HUES48 (cell line): ENCODE data around the gene PRXL2B.
"Not testable (repeated sequence)": the region's sequence is repeated elsewhere in the genome, so short reads cannot be mapped to it uniquely, and the experiment has no call there.

Experiments used
- H3K27ac ChIP-seq: one replicate; pipeline ENCODE4 v1.7.0; 2013; ENCODE audit warnings: low read depth, low read length, inconsistent platforms
- H3K27me3 ChIP-seq: 2 replicates; pipeline ENCODE4 v1.6.1; 2013; ENCODE audit warnings: mild to moderate bottlenecking, low read length; ENCODE audit not compliant: control insufficient read depth, insufficient read depth
- H3K36me3 ChIP-seq: 2 replicates; pipeline ENCODE4 v1.6.1; 2013; ENCODE audit warnings: low read length; ENCODE audit not compliant: control insufficient read depth, insufficient read depth
- H3K4me1 ChIP-seq: 2 replicates; pipeline ENCODE4 v1.6.1; 2013; ENCODE audit warnings: mild to moderate bottlenecking, low read length; ENCODE audit not compliant: control insufficient read depth, insufficient read depth
- H3K4me3 ChIP-seq: 2 replicates; pipeline ENCODE4 v1.5.1; 2013; ENCODE audit warnings: mild to moderate bottlenecking, low read depth, low read length
- H3K9ac ChIP-seq: 2 replicates; pipeline ENCODE4 v1.6.1; 2013; ENCODE audit warnings: mild to moderate bottlenecking, low read depth, low read length, moderate library complexity
- H3K9me3 ChIP-seq: 2 replicates; pipeline ENCODE4 v1.6.1; 2013; ENCODE audit warnings: low read length; ENCODE audit not compliant: control insufficient read depth, insufficient read depth

PRXL2B gene

DNA sequence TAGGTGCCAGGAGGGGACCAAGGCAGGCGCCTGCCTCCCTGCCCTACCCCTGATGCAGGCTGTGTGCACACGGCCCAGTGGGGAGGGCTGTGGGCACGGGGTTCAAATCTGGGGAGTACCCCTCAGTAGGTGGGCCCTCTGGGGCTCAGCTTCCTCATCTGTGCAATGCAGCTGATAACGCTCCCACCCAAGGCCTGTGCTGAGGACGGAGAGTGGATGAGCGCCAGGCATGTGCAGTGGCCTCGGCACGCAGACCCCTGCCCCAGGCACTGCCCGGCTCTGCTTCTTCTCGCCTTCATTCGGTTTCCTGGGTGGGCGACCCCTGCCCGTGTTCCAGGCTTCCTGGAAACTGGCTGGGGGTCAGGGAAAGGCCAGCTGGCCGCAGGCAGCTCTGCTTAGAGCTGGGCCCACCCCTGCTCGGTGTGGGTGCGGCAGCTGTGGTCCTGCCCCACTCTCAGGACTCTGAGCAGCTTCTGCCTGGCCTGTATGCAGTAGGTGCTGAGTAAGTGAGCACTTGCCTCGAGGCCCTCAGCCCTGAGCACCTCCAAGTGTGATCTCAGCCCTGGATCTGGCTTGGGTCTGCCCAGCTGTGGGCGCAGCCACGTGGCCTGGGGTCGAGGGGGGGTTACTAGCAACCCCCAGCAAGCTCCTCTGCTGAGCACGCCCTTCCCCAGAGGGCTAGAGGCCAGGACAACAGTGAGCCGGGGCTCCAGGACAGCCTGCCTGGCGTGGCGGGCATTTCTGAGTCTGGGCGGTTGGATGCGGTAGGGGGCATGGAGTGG is 42.3 kb upstream of the PRXL2B start:
- Histone ChIP-seq H3K36me3 (no peaks in the 10 kb centered on the region), H3K9ac (no peak overlapping the region), H3K4me1 (peaks cover 31% of the 10 kb centered on the region), H3K4me3 (no peak overlapping the region), H3K27ac (no peak overlapping the region), H3K27me3 (peaks cover 25% of the 10 kb centered on the region), H3K9me3 (no peaks in the 10 kb centered on the region)

DNA sequence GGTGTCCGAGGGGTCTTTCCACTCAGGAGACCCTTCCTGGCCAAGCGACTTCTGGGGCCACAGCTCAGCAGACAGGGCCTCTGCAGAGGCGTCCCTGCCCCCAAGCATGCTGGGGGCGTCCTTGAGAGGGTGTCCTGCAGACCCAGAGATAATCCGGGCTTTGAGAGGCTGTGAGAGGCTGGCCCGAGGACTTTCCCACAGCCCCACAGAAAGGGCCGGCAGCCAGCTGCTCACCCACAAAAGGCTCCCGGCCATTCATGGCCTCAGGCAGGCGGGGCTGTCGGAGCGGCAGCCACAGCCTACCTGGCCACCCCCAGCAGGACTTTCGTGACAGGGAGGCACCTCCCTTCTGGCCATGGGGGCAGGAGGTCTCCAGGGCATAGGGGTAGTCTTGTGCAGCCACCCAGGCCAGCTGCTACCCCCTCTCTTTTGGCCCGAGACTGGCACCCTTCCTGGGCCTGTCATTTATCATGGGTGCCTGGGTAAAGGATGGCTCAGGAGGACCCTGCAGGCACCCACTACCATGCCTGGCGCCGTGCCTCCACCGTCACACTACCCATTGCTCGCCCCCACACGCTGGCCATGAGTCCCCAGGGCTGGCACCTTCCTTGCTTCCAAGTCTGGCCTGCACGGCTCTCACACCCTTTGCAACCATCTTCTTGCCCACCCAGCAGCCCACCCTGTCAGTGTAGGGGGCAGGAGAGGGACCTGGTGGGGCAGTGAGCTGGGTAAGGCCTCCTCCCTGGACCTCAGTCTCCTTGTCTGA is 41.5 kb upstream of the PRXL2B start:
- Histone ChIP-seq H3K4me3 (no peak overlapping the region), H3K9ac (no peak overlapping the region), H3K27ac (no peak overlapping the region), H3K27me3 (peaks cover 25% of the 10 kb centered on the region), H3K9me3 (no peaks in the 10 kb centered on the region), H3K36me3 (no peaks in the 10 kb centered on the region), H3K4me1 (peaks cover 31% of the 10 kb centered on the region)

DNA sequence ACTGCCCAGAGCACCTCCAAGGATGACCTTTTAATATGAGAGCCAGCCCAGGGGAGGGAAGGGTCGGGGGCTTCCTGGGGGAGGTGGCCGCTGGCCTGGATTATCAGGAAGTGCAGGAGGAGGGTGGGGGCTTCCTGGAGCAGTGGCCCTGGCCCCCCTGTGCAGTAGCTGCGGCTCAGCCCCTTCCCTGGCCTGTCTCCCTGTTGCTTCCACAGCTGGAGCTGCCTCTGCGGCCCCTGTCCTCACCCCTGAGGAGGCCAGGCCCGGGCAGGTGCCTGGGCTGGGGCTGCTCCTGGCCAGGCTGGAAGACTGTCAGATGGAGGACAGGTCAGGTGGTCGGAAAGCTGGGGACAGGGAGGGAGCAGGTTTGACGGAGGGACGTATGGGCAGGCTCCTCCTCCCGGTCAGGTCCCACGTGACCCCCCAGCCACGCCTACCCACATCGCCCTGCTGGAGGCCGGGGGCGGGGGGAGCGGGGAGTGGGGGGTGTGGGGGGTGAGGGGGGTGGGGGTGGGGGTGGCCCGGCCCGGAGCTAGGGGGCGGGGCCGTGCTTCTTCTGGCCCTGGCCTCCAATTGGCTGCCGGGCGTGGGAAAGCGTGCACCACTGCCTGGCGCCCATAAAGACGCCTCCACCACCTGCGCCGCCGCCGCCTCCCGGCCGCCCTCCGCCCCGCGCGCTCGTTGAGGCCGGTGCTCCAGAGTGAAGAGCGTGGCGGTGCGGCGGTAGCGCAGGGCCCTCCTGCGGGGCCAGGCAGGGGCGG is 40.6 kb upstream of the PRXL2B start:
- no peaks in the 10 kb centered on the region for H3K9me3 ChIP-seq
- peak overlapping the region; percentile 83 for H3K27ac ChIP-seq
- peak overlapping the region; percentile 85 for H3K4me3 ChIP-seq
- peak overlapping the region; percentile 36; the same call in 1 of the 2 replicates for H3K9ac ChIP-seq
- peaks cover 31% of the 10 kb centered on the region for H3K4me1 ChIP-seq
- peaks cover 24% of the 10 kb centered on the region for H3K27me3 ChIP-seq
- H3K36me3 ChIP-seq, result no peaks in the 10 kb centered on the region

DNA sequence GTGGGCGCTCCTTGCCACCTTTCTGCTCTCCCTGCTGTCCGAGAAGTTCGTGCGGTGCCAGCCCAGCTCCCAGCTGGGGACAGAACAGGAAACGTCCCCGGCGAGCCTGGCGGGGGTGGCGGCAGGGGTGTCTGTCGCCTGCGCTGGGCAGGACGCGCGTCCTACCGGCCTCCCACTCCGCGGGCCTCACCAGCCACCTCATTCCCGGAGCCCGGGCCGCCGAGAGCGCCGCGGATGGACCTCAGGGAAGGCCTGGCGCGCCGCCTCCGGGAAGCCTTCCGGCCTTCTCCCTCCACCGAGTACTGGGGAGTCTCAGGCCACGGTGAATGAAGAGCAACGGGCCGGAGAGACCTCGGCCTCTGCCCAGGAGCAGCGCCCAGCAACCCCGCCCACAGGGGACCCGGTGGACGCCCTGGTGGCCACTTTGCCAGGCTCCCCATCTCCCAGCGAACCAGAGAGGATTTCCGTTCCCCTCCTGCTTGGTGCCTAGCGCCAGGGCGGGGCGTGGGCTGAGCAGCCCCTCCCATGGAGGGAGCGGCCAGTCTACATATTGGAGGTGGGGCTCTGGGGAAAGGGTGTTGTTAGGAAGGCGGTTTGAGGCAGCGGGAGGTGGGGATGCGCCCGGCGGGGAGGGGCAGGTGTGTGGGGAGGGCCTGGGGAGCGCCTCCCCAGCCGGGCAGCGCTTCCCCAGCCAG is 39.9 kb upstream of the PRXL2B start:
- H3K27ac ChIP-seq, result peak overlapping the region; percentile 83
- no peaks in the 10 kb centered on the region for H3K36me3 ChIP-seq
- H3K4me3 ChIP-seq, result peak overlapping the region; percentile 85
- H3K4me1 ChIP-seq, result peaks cover 31% of the 10 kb centered on the region
- no peaks in the 10 kb centered on the region for H3K9me3 ChIP-seq
- peaks cover 17% of the 10 kb centered on the region for H3K27me3 ChIP-seq
- H3K9ac ChIP-seq, result peak overlapping the region; percentile 36; the same call in 1 of the 2 replicates

DNA sequence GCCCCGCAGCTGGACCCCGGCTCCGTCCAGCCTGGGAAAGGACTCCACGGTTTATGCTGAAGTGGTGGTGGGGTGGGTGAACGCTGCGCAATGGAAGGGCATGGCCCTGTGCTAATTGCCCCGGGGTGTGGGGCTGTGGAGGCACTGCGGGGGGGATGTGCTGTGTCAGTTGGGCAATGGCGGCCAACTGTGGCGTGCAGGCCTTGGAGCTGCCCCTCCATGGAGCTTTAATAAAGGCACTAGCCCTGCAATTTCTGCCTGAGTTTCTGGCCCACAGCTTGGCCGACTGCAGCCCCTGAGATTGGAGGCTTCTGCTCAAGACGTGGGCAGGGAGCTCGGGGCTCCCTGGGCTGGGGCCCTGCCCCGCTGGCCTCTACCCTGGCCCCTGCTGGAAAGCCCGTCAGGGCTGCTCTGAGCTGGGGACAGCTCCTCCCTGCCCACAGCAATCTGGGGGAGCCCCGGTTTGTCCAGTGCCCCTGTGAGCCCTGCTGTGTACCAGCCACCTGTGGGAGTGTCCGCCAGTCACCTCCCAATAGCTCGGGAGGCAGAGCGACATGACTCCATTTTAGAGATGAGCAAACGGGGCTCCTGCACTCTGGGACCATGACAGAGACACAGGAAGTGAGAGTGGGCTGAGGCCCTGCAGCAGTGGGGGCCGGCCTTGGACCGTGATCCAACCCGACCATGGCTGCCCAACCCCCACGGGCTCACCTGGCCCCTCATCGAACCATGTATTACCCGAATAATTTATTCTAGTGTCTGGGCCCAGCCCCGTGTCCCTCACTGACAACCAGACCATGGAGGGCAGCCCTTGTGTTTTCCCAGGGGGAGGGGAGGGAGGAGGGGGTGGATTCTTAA is 39.1 kb upstream of the PRXL2B start:
- Histone ChIP-seq H3K36me3 (no peaks in the 10 kb centered on the region), H3K9ac (no peak overlapping the region; the same call in 1 of the 2 replicates), H3K27ac (peak overlapping the region; percentile 32), H3K27me3 (peaks cover 15% of the 10 kb centered on the region), H3K9me3 (no peaks in the 10 kb centered on the region), H3K4me1 (peaks cover 31% of the 10 kb centered on the region), H3K4me3 (peak overlapping the region; percentile 85)

DNA sequence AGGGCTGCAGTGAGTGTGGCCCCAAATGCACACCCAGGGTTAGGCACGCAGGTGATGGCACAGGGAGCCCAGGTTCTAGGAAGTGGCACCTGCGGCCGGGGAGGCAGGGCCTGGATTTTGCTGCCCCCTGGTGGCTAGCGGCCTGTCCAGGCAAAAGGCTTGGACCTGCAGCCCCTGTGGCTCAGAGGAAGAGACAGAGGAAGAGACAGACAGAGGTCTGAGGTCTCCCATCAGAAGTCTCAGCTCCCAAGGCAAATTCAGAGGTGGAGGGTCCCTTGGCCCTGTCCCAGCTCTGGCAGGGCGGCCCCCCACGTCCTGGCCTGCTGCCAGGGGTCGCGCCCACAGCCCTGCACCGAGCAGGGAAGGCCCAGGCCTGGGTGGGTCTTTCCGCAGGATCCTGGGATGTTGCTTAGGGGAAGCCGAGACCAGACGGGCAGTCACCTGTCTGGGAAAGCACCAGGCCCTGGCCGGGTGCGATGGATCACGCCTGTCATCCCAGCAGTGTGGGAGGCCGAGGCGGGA is 38.4 kb upstream of the PRXL2B start:
- H3K9me3 ChIP-seq, result no peaks in the 10 kb centered on the region
- no peak overlapping the region for H3K9ac ChIP-seq
- no peaks in the 10 kb centered on the region for H3K36me3 ChIP-seq
- H3K27me3 ChIP-seq, result peaks cover 9% of the 10 kb centered on the region
- no peak overlapping the region for H3K27ac ChIP-seq
- peaks cover 29% of the 10 kb centered on the region for H3K4me1 ChIP-seq
- H3K4me3 ChIP-seq, result peak overlapping the region; percentile 85

DNA sequence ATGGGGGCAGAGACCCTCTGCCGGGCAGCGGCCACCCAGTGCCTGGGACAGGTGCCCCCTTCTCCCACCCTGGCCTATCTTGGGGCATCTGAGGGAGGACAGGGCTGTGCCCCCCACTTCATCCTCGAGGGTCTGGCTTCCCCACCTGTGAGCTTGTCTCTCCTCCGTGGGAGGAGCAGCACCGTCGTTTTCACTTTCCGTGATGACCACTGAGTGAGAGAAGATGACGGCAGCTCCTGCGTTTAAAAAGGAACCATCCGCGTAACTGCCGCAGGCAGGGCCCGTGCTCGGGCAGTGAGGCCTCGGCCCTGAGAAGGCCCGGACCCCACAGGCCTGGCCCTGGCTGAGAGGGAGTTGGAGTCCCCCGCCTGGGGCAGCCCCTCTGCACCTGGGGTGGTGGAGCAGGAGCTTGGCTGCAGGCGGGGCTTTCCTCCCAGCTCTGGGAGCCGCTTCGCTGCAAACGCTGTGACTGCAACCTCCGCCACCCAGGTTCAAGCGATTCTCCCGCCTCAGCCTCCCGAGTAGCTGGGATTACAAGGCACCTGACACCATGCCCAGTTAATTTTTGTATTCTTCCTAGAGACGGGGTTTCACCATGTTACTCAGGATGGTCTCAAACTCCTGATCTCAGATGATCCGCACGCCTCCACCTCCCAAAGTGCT is 37.1 kb upstream of the PRXL2B start:
- H3K36me3 ChIP-seq, H3K9me3 ChIP-seq, H3K9ac ChIP-seq, H3K27ac ChIP-seq, H3K4me3 ChIP-seq, H3K27me3 ChIP-seq: not testable (repeated sequence)
- peaks cover 16% of the 10 kb centered on the region for H3K4me1 ChIP-seq

DNA sequence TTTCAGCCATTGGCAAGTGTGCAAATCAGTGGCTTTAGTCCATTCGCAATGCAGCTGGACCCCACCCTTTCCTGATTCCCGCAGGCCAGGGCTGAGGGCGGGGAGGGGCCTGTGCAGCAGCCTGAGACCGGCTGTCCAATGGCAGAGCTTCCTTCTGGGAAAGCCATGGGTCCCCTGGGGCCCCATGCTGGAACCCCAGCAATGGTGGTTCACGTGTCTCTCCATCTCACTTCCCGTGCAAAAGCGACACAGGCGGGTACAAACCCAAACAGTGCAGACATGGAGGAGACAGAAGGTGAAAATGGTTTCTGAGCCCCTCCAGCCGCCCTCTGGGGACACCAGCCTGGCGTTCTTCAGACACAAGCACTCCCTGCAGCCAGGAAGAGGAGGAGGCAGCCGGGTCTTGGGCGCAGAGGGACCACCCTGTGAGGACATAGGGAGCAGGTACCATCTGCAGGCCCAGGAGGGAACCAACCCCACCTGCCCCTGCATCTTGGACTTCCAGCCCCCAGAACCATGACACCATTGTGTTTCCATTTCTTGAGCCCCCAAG is 36.2 kb upstream of the PRXL2B start:
- H3K9ac ChIP-seq, H3K27ac ChIP-seq, H3K27me3 ChIP-seq, H3K9me3 ChIP-seq, H3K4me3 ChIP-seq, H3K36me3 ChIP-seq: not testable (repeated sequence)
- H3K4me1 ChIP-seq, result peaks cover 16% of the 10 kb centered on the region

DNA sequence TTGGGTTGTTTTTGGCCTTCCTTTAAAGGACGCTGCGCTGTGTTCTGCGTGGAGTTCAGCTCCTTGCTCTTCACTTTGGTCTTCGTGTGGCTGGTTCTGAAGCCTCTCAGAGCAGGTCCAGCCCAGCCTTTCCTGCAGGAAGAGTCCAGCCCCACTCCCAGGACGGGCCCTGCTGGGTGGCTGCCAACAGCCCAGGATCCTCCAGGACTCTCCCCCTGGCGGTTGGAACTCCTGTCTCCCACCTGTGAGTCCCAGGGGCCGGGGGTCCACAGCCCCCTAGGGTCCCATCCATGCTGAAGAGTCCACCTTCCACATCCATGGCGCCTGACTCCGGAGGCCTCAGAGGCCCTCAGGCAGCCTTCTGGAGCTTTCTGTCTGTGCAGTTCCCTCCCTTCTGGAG is 35.0 kb upstream of the PRXL2B start:
- H3K9me3 ChIP-seq, H3K9ac ChIP-seq, H3K27ac ChIP-seq, H3K4me3 ChIP-seq, H3K36me3 ChIP-seq, H3K27me3 ChIP-seq: not testable (repeated sequence)
- peaks cover 18% of the 10 kb centered on the region for H3K4me1 ChIP-seq
